ENCODE measurements around the gene DENND4A. TPM values are rescaled to one million over a fixed set of nuclear protein-coding genes. Genes with fewer than 3 reads are reported as not detected.
"Not testable (repeated sequence)": the region's sequence is repeated elsewhere in the genome, so short reads cannot be mapped to it uniquely, and the experiment has no call there.

The DENND4A gene
- polyA plus RNA-seq, 1 donor: 27.7 TPM

DNA sequence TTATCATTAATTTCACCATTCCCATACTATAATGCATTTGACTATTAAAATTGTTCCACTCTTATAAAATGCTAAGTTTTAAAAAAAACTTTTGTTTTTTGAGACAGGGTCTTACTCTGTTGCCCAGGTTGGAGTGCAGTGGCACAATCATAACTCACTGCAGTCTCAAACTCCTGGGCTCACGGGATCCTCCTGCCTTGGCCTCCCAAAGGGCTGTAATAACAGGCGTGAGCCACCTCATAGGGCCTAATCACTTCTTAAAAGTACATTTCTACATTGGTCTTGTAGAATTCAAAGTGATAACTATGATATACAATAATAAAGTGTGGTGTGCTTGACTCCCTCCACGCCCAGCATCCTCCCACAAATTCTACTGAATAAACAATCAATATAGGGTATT lies 3.0 kb downstream of the DENND4A start:
- DNase-seq: no peak
- no peaks in the 10 kb centered on the region for H3K27me3 ChIP-seq (ENCODE audit: control insufficient read depth, insufficient read depth, low read length)
- H3K27ac ChIP-seq (ENCODE audit: low read length): no peak overlapping the region
- no peak overlapping the region for H3K4me3 ChIP-seq (ENCODE audit: low read length)
- H3K4me1 ChIP-seq (ENCODE audit: control insufficient read depth, insufficient read depth, low read length): peaks cover 10% of the 10 kb centered on the region
- 100% methylated on average over 1 of the region's 3 CpGs for WGBS (ENCODE audit: insufficient coverage, low lambda C conversion rate)
- H3K36me3 ChIP-seq (ENCODE audit: control insufficient read depth, insufficient read depth, low read length): no peaks in the 10 kb centered on the region
- H3K9me3 ChIP-seq (ENCODE audit: control insufficient read depth, low read depth, low read length): no peaks in the 10 kb centered on the region

DNA sequence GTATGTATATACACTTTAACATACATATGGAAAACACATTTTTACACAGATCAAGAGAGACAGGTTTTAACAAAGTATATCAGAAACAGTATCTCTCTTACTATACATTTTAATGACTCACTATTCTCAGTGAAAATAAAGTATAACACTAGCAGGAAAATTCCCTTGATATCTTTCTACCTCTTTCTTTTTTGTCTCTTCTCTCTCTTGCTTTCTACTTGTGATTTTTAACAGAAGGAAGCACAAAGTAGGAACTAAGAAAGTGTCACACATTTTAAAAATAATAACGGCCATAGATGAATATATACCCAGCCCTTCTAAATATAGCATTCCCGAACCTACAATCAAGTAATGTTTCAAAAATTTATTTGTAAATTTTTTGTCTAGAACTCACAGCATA lies 4.8 kb downstream of the DENND4A start:
- no peaks in the 10 kb centered on the region for H3K27me3 ChIP-seq (ENCODE audit: control insufficient read depth, insufficient read depth, low read length)
- H3K27ac ChIP-seq (ENCODE audit: low read length): no peak overlapping the region
- H3K36me3 ChIP-seq (ENCODE audit: control insufficient read depth, insufficient read depth, low read length): no peaks in the 10 kb centered on the region
- H3K9me3 ChIP-seq (ENCODE audit: control insufficient read depth, low read depth, low read length): no peaks in the 10 kb centered on the region
- no peak overlapping the region for H3K4me3 ChIP-seq (ENCODE audit: low read length)
- peaks cover 6% of the 10 kb centered on the region for H3K4me1 ChIP-seq (ENCODE audit: control insufficient read depth, insufficient read depth, low read length)
- WGBS (ENCODE audit: insufficient coverage, low lambda C conversion rate): 60% methylated on average over 1 of the region's 2 CpGs
- DNase-seq: no peak

DNA sequence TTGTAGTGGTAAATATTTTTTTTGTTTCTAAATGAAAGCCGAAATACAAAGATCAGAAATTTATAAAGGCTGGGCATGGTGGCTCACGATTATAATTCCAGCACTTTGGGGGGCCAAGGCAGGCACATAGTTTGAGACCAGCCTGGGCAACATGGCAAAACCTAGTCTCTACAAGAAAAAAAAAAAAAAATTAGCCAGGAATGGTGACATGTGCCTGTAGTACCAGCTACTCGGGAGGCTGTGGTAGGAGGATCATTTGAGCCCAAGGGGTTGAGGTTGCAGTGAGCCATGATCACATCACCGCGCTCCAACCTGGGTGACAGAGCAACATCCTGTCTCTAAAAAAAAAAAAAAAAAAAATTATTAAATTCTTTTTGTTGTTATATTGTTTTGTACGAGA lies 6.9 kb downstream of the DENND4A start:
- no peaks in the 10 kb centered on the region for H3K36me3 ChIP-seq (ENCODE audit: control insufficient read depth, insufficient read depth, low read length)
- WGBS (ENCODE audit: insufficient coverage, low lambda C conversion rate): no CpG with 5 or more reads among the region's 6 CpGs
- H3K4me1 ChIP-seq (ENCODE audit: control insufficient read depth, insufficient read depth, low read length): peaks cover under 1% of the 10 kb centered on the region
- H3K4me3 ChIP-seq (ENCODE audit: low read length): no peak overlapping the region
- no peak overlapping the region for H3K27ac ChIP-seq (ENCODE audit: low read length)
- DNase-seq: no peak
- no peaks in the 10 kb centered on the region for H3K27me3 ChIP-seq (ENCODE audit: control insufficient read depth, insufficient read depth, low read length)
- H3K9me3 ChIP-seq (ENCODE audit: control insufficient read depth, low read depth, low read length): no peaks in the 10 kb centered on the region

DNA sequence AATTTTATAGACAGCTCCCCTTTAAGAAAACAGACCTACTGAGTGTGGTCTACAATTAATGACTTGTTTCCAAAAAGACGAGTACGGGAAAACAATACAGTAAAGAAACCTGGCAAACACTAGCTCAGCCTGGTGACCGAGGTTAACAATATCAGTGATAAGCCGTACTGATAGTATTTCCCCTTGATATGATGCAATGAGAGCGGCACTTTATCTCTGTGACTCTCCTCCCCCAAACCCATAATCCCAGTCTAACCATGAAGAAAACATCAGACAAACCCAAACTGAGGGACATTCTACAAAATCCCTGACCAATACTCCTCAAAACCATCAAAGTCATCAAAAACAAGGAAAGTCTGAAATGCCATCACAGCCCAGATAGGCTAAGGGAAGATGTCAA lies 8.2 kb downstream of the DENND4A start:
- H3K27ac ChIP-seq (ENCODE audit: low read length): no peak overlapping the region
- H3K27me3 ChIP-seq (ENCODE audit: control insufficient read depth, insufficient read depth, low read length): no peaks in the 10 kb centered on the region
- DNase-seq: no peak
- H3K4me1 ChIP-seq (ENCODE audit: control insufficient read depth, insufficient read depth, low read length): no peaks in the 10 kb centered on the region
- H3K4me3 ChIP-seq (ENCODE audit: low read length): no peak overlapping the region
- no CpG with 5 or more reads among the region's 5 CpGs for WGBS (ENCODE audit: insufficient coverage, low lambda C conversion rate)
- H3K36me3 ChIP-seq (ENCODE audit: control insufficient read depth, insufficient read depth, low read length): no peaks in the 10 kb centered on the region
- H3K9me3 ChIP-seq (ENCODE audit: control insufficient read depth, low read depth, low read length): no peaks in the 10 kb centered on the region

DNA sequence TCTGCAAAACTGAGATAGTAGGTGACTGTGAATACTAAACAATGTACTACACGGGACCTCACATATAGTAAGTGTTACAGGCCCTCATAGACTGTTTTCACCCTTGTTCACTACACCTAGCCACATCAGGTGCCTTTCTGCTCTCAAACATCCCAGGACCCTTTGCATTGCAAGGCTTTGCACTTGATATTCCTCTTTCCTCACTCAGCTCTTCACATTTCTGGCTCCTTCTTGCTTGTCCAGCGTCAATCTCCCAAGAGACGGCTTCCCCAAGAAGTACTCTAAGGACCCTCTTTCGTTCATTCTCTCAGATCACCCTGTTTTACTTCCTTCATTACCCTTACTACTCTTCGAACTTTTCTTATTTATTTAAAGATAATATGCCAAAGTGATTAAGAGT lies 10.0 kb downstream of the DENND4A start:
- no peak for DNase-seq
- Histone ChIP-seq H3K4me1 (ENCODE audit: control insufficient read depth, insufficient read depth, low read length) (no peaks in the 10 kb centered on the region), H3K4me3 (ENCODE audit: low read length) (no peak overlapping the region), H3K27ac (ENCODE audit: low read length) (no peak overlapping the region), H3K27me3 (ENCODE audit: control insufficient read depth, insufficient read depth, low read length) (no peaks in the 10 kb centered on the region), H3K36me3 (ENCODE audit: control insufficient read depth, insufficient read depth, low read length) (no peaks in the 10 kb centered on the region), H3K9me3 (ENCODE audit: control insufficient read depth, low read depth, low read length) (no peaks in the 10 kb centered on the region)
- 50% methylated on average over 2 of the region's 5 CpGs for WGBS (ENCODE audit: insufficient coverage, low lambda C conversion rate)

DNA sequence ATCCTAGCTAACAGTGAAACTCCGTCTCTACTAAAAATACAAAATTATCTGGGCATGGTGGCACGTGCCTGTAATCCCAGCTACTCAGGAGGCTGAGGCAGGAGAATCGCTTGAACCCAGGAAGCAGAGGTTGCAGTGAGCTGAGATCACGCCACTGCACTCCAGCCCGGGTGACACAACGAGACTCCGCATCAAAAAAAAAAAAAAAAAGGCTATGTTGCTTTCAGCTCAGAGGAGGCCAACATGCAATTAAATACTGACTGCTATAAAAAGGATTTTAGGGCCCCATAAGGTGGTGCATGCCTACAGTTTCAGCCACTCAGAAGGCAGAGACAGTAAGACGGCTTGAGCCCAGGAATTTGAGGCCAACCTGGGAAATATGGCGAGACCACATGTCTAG lies 13.4 kb downstream of the DENND4A start:
- WGBS (ENCODE audit: insufficient coverage, low lambda C conversion rate): 60% methylated on average over 1 of the region's 9 CpGs
- H3K36me3 ChIP-seq (ENCODE audit: control insufficient read depth, insufficient read depth, low read length); H3K4me1 ChIP-seq (ENCODE audit: control insufficient read depth, insufficient read depth, low read length); H3K27me3 ChIP-seq (ENCODE audit: control insufficient read depth, insufficient read depth, low read length); H3K4me3 ChIP-seq (ENCODE audit: low read length); DNase-seq; H3K9me3 ChIP-seq (ENCODE audit: control insufficient read depth, low read depth, low read length); H3K27ac ChIP-seq (ENCODE audit: low read length): not testable (repeated sequence)

DNA sequence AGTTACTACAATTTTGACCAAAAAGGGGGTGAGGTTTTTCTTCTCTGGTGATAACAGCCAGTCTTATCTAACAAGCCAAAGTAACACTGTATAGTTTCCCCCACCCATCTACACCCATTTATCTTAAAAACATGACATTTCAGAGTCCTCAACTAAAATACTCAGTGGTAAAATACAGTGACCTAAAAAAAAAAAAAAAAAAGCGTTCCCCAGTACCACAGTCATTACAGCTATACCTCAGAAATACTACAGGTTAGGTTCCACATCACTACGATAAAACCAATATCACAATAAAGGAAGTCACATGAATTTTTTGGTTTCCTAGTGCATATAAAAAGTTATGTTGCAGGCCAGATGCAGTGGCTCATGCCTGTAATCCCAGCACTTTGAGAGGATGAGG lies 13.8 kb downstream of the DENND4A start:
- DNase-seq: no peak
- no peaks in the 10 kb centered on the region for H3K4me1 ChIP-seq (ENCODE audit: control insufficient read depth, insufficient read depth, low read length)
- H3K4me3 ChIP-seq (ENCODE audit: low read length): no peak overlapping the region

DNA sequence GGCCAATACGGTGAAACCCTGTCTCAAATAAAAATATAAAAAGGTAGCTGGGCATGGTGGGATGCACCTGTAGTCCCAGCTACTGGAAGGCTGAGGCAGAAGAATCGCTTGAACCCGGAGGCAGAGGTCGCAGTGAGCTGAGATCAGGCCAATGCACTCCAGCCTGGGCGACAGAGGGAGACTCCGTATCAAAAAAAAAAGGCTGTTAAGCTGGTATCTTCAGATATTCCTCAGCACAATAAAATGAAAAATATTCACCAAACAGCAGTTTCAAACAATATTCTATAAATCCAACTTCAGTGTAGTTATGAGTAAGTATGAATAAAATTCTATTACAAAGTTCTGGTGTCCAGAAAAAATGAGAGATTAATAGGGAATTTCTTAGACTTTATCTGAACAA lies 14.2 kb downstream of the DENND4A start:
- Histone ChIP-seq H3K27me3 (ENCODE audit: control insufficient read depth, insufficient read depth, low read length) (no peaks in the 10 kb centered on the region), H3K4me1 (ENCODE audit: control insufficient read depth, insufficient read depth, low read length) (no peaks in the 10 kb centered on the region), H3K36me3 (ENCODE audit: control insufficient read depth, insufficient read depth, low read length) (no peaks in the 10 kb centered on the region), H3K27ac (ENCODE audit: low read length) (no peak overlapping the region), H3K9me3 (ENCODE audit: control insufficient read depth, low read depth, low read length) (no peaks in the 10 kb centered on the region), H3K4me3 (ENCODE audit: low read length) (no peak overlapping the region)
- no CpG with 5 or more reads among the region's 6 CpGs for WGBS (ENCODE audit: insufficient coverage, low lambda C conversion rate)
- DNase-seq: no peak

More for the DNA sequence above, 13.8 kb downstream of the DENND4A start:
- no CpG with 5 or more reads among the region's 2 CpGs for WGBS (ENCODE audit: insufficient coverage, low lambda C conversion rate)
- no peaks in the 10 kb centered on the region for H3K9me3 ChIP-seq (ENCODE audit: control insufficient read depth, low read depth, low read length)
- H3K36me3 ChIP-seq (ENCODE audit: control insufficient read depth, insufficient read depth, low read length): no peaks in the 10 kb centered on the region
- no peaks in the 10 kb centered on the region for H3K27me3 ChIP-seq (ENCODE audit: control insufficient read depth, insufficient read depth, low read length)
- no peak overlapping the region for H3K27ac ChIP-seq (ENCODE audit: low read length)

DNA sequence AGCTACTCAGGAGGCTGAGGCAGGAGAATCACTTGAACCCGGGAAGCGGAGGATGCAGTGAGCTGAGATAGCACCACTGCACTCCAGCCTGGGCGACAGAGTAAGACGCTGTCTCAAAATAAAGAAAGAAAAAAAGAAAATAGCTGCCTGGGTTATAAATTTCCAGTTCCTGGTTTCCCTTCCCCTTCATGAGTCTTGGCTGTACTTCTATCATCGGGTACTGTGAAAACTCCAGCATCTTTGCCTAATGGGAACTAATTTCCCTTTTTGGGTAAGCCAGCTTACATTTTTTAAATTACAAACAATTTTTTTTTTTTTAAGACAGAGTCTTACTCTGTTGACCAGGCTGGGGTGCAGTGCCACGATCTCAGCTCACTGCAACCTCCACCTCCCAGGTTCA lies 15.0 kb downstream of the DENND4A start:
- H3K27ac ChIP-seq (ENCODE audit: low read length): no peak overlapping the region
- WGBS (ENCODE audit: insufficient coverage, low lambda C conversion rate): 88% methylated on average over 1 of the region's 6 CpGs
- H3K4me1 ChIP-seq (ENCODE audit: control insufficient read depth, insufficient read depth, low read length): no peaks in the 10 kb centered on the region
- no peaks in the 10 kb centered on the region for H3K9me3 ChIP-seq (ENCODE audit: control insufficient read depth, low read depth, low read length)
- DNase-seq: no peak
- no peak overlapping the region for H3K4me3 ChIP-seq (ENCODE audit: low read length)
- no peaks in the 10 kb centered on the region for H3K27me3 ChIP-seq (ENCODE audit: control insufficient read depth, insufficient read depth, low read length)
- H3K36me3 ChIP-seq (ENCODE audit: control insufficient read depth, insufficient read depth, low read length): no peaks in the 10 kb centered on the region

DNA sequence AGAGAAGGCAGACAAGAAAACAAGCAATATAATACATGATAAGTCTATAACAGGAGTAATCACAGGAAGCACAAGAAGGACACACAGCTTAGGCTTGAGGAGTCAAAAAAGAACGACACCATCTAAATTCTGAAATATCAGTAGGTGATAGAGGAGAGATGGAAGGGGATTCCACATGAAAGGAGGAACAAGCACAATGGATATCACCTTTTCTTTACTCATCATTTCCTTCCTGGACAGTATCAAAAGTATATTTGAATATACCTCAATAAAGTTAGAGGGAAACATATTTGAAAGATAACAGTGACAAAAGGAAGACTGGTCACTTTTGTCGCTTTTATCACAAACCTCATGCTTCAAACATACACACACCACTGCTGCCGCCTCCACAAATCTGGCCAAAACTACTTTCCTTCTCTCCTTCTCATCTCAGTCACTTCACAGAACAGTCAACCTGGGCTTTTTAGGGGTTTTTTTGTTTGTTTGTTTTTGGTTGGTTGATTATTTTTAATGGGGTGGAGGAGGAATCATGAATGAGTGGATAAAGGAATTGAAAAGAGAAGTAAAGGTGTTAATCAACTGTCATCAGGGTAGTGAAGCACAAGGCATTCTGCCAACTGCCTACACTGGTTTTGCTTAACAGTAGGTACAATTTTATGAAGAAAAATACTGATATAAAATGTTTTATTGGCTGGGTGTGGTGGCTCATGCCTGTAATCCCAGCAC lies 18.5 kb downstream of the DENND4A start:
- Histone ChIP-seq H3K27ac (ENCODE audit: low read length) (no peak overlapping the region), H3K4me3 (ENCODE audit: low read length) (no peak overlapping the region), H3K27me3 (ENCODE audit: control insufficient read depth, insufficient read depth, low read length) (no peaks in the 10 kb centered on the region), H3K36me3 (ENCODE audit: control insufficient read depth, insufficient read depth, low read length) (no peaks in the 10 kb centered on the region), H3K9me3 (ENCODE audit: control insufficient read depth, low read depth, low read length) (no peaks in the 10 kb centered on the region), H3K4me1 (ENCODE audit: control insufficient read depth, insufficient read depth, low read length) (no peaks in the 10 kb centered on the region)
- no peak for DNase-seq
- no CpG with 5 or more reads among the region's 3 CpGs for WGBS (ENCODE audit: insufficient coverage, low lambda C conversion rate)

DNA sequence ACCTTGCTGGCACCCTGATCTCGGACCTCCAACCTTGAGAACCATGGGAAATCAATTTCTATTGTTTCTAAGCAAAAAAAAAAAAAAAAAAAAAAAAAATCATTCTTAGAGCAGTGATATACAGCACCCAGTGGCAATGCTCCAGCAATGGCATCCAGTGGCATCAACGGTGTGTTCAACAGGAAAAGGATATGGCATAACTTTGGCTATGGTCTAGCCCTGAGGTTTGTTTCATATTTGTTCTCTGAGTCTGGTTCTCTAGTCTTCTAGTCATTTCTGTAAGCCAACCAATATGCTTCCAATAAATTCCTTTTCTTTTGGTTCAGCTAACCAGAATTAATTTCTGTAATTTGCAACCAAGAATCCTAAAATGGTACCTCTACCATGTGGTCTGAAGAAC lies 19.2 kb downstream of the DENND4A start:
- Histone ChIP-seq H3K4me3 (ENCODE audit: low read length) (no peak overlapping the region), H3K27ac (ENCODE audit: low read length) (no peak overlapping the region), H3K4me1 (ENCODE audit: control insufficient read depth, insufficient read depth, low read length) (no peaks in the 10 kb centered on the region), H3K9me3 (ENCODE audit: control insufficient read depth, low read depth, low read length) (no peaks in the 10 kb centered on the region), H3K27me3 (ENCODE audit: control insufficient read depth, insufficient read depth, low read length) (no peaks in the 10 kb centered on the region), H3K36me3 (ENCODE audit: control insufficient read depth, insufficient read depth, low read length) (no peaks in the 10 kb centered on the region)
- no CpG with 5 or more reads among the region's 2 CpGs for WGBS (ENCODE audit: insufficient coverage, low lambda C conversion rate)
- no peak for DNase-seq
